Breast epithelium (tissue), 4 donors: Measurements from ENCODE around the gene SORL1. TPM values are rescaled to one million over a fixed set of nuclear protein-coding genes. Genes with fewer than 3 reads are reported as not detected.
"Not testable (repeated sequence)": the region's sequence is repeated elsewhere in the genome, so short reads cannot be mapped to it uniquely, and the experiment has no call there.

Experiments
- DNase-seq, 2 donors: peaks; one replicate each; pipeline ENCODE4 v3.0.0-alpha.2; 2019; ENCODE audit warnings: low spot score in 2 of 2
- H3K27ac ChIP-seq, 2 donors: fragments of 200-600 bp; sonication (generic) in 1 of 2; one replicate each; pipeline ENCODE4 v1.5.1; 2016 to 2019; ENCODE audit warnings: mild to moderate bottlenecking in 1 of 2
- H3K27me3 ChIP-seq, 2 donors: fragments of 200-600 bp; sonication (generic) in 1 of 2; one replicate each; pipeline versions ENCODE4 v1.5.1 to v1.6.0; 2017 to 2019; ENCODE audit warnings: control low read depth in 1 of 2, mild to moderate bottlenecking in 1 of 2
- H3K36me3 ChIP-seq: fragments of 200-600 bp; one replicate; pipeline ENCODE4 v1.5.1; 2019
- H3K4me1 ChIP-seq, 2 donors: fragments of 200-600 bp; sonication (generic); one replicate each; pipeline ENCODE4 v1.5.1; 2016 to 2019; ENCODE audit warnings: control low read depth in 1 of 2
- H3K4me3 ChIP-seq, 3 donors: fragments of 200-600 bp; sonication (generic); 1 replicate in 2 of 3; 2 replicates in 1 of 3; pipeline ENCODE4 v1.5.1; 2016 to 2019; ENCODE audit warnings: mild to moderate bottlenecking in 3 of 3, moderate library complexity in 2 of 3
- H3K9me3 ChIP-seq, 2 donors: fragments of 200-600 bp; sonication (generic) in 1 of 2; one replicate each; pipeline ENCODE4 v1.5.1; 2016 to 2019; ENCODE audit warnings: control low read depth in 1 of 2
- CTCF ChIP-seq, 3 donors: fragments of 450-650 bp; IDR thresholded peaks; one replicate each; pipeline ENCODE4 v1.5.1; 2016 to 2017; ENCODE audit warnings: antibody characterized with exemption in 3 of 3, mild to moderate bottlenecking in 3 of 3, moderate library complexity in 3 of 3
- POLR2A ChIP-seq: fragments of 450-650 bp; IDR thresholded peaks from one replicate; pipeline ENCODE4 v1.6.1; 2016; ENCODE audit warnings: antibody characterized with exemption, mild to moderate bottlenecking, moderate library complexity
- POLR2AphosphoS5 ChIP-seq, 3 donors: sonication (generic); formaldehyde crosslinking; IDR thresholded peaks; one replicate each; pipeline ENCODE4 v1.6.1; 2017; ENCODE audit warnings: antibody characterized with exemption in 3 of 3
- intact Hi-C: fragments of 100-400 bp; cut with DNase I; formaldehyde crosslinking; loops from one replicate; pipeline ENCODE4 v1.15.1; 2023; ENCODE audit warnings: low total_unique reads
- total RNA-seq, 3 donors: library from RNA; depleted of rRNA; stranded (reverse); fragments of >200 nt; gene quantifications; one replicate each; pipeline ENCODE4 v1.1.0, GENCODE V29; 2016

The SORL1 gene
- 10 to 100 TPM in 2 of 3 donors, 1 to 10 TPM in 1; 3.5 to 64.0 (median 50.8) TPM for total RNA-seq

DNA sequence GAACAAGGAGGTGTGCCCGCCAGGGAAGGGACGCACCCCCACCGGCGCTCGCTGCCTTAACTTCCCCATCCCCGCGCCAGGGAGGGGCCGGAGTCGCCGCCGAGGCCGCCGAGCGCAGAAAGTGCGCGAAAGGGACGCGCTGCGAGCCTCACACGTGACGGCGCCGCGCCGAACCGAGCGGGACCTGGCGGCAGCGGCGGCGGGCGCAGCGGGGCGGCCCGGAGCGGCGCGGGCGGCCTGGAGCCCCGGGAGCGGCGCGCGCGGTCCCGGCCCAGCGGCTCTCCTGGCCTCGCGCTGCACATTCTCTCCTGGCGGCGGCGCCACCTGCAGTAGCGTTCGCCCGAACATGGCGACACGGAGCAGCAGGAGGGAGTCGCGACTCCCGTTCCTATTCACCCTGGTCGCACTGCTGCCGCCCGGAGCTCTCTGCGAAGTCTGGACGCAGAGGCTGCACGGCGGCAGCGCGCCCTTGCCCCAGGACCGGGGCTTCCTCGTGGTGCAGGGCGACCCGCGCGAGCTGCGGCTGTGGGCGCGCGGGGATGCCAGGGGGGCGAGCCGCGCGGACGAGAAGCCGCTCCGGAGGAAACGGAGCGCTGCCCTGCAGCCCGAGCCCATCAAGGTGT lies at the start of gene SORL1:
Gene SORL1 (plus strand): TSS at position 329 of the 623 bp plus-strand sequence. CDS start 18 bp downstream, at position 347.
- intact Hi-C loops, result no loop called here
- peak in 2 of 3 donors; percentile 43 to 86 for TF ChIP-seq CTCF (IDR thresholded peaks at IDR 0.05)
- no peak for TF ChIP-seq POLR2AphosphoS5 (IDR thresholded peaks at IDR 0.05)
- no peak for TF ChIP-seq POLR2A
- peak; percentile 62 to 81 for DNase-seq

GRCh38 chr11:121405646-121406045 lies 46.5 kb upstream of the SORL1 start:
- intact Hi-C loops, result no loop called here
- no peak for DNase-seq
- no peaks in the 10 kb centered on the region for H3K4me1 ChIP-seq

More for the DNA sequence above, at the start of gene SORL1:
- H3K36me3 ChIP-seq, result no peaks in the 10 kb centered on the region
- H3K4me3 ChIP-seq, result peak within 1 kb of the TSS; percentile 58 to 85 (median 78)
- H3K27me3 ChIP-seq, result no peaks in the 10 kb centered on the region
- no peaks in the 10 kb centered on the region for H3K4me1 ChIP-seq
- no peaks in the 10 kb centered on the region for H3K9me3 ChIP-seq
- H3K27ac ChIP-seq, result peak within 1 kb of the TSS; percentile 48 to 50

DNA sequence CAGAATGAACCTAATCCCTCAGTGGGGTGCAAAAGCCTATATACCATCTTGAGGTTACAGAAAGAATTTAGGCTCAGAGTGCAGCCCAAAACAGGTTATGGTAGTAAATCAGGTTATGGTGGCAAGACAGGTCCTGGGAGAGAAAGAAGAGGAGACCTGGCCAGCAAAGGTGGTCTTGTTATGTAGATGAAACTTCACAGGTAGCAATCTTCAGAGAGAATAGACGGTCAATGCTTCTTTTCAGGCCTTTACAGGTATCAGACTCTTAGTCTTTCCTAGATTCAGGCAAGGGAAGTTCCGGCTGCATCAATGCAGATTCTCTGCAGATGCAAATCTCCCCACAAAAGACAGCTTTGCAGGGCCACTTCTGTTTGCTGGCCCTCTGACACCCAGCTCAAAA lies 45.8 kb upstream of the SORL1 start:
- no peaks in the 10 kb centered on the region for H3K36me3 ChIP-seq
- no peak overlapping the region for H3K27ac ChIP-seq
- intact Hi-C loops, result no loop called here
- H3K9me3 ChIP-seq, result no peaks in the 10 kb centered on the region
- no peak overlapping the region for H3K4me3 ChIP-seq
- H3K4me1 ChIP-seq, result no peaks in the 10 kb centered on the region
- no peaks in the 10 kb centered on the region for H3K27me3 ChIP-seq
- no peak for DNase-seq
- TF ChIP-seq POLR2A (no peak), POLR2AphosphoS5 (IDR thresholded peaks at IDR 0.05) (no peak)

More at GRCh38 chr11:121405646-121406045, 46.5 kb upstream of the SORL1 start:
- Histone ChIP-seq H3K27ac (no peak overlapping the region), H3K36me3 (no peaks in the 10 kb centered on the region), H3K27me3 (no peaks in the 10 kb centered on the region), H3K9me3 (no peaks in the 10 kb centered on the region), H3K4me3 (no peak overlapping the region)
- TF ChIP-seq CTCF (IDR thresholded peaks at IDR 0.05) (no peak), POLR2A (no peak), POLR2AphosphoS5 (IDR thresholded peaks at IDR 0.05) (no peak)

- no peak for DNase-seq
- no peaks in the 10 kb centered on the region for H3K9me3 ChIP-seq
- H3K36me3 ChIP-seq, result no peaks in the 10 kb centered on the region
- TF ChIP-seq POLR2AphosphoS5 (IDR thresholded peaks at IDR 0.05), result no peak
- no peak for TF ChIP-seq POLR2A
- TF ChIP-seq CTCF (IDR thresholded peaks at IDR 0.05), result no peak
- H3K27me3 ChIP-seq, result no peaks in the 10 kb centered on the region
- H3K4me1 ChIP-seq, result no peaks in the 10 kb centered on the region
- H3K27ac ChIP-seq, result no peak overlapping the region
- intact Hi-C loops, result no loop called here
- H3K4me3 ChIP-seq, result no peak overlapping the region
These were observed 43.3 kb upstream of the SORL1 start for GRCh38 chr11:121408830-121409229.

DNA sequence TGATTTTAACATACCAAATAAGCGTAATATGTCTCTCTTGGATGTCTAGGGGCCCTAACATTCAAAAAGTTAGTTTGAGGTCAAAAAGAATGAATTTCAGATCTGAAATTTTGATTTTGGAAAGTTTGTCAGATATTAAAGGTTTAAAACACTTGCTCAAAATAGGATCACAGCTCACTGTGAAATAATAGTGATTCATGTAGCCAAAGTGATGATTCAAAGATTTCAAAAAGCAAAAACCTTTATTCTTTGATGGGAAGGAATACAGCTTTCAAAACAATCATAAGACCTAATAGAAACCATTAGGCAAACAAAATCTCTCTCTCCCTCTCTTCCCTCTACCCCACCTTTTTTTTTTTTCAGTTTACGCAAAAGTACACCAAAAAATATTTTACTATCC lies 42.1 kb upstream of the SORL1 start:
- H3K4me1 ChIP-seq, H3K36me3 ChIP-seq, H3K27me3 ChIP-seq, H3K27ac ChIP-seq, intact Hi-C loops, H3K9me3 ChIP-seq, H3K4me3 ChIP-seq, DNase-seq: not testable (repeated sequence)

- DNase-seq, intact Hi-C loops, H3K27me3 ChIP-seq, H3K4me1 ChIP-seq, H3K4me3 ChIP-seq, H3K27ac ChIP-seq, H3K36me3 ChIP-seq, H3K9me3 ChIP-seq: not testable (repeated sequence)
These were observed 40.8 kb upstream of the SORL1 start for GRCh38 chr11:121411330-121411729.
